ENCODE data around the gene FKBP11. TPM values are rescaled to one million over a fixed set of nuclear protein-coding genes. Genes with fewer than 3 reads are reported as not detected.

Gene FKBP11
- total and polyA plus RNA-seq, 2 donors (not counting 3 experiments of a cell fraction or from before 2014, with no cell fraction given): 74.2 to 81.2 TPM

GRCh38 chr12:48946205-48946604 lies 20.9 kb upstream of the FKBP11 start:
- no peak overlapping the region for H2AFZ ChIP-seq (ENCODE audit: low read depth, low read length)
- CTCF ChIA-PET: interaction anchor here (0.8 to 2.8 kb wide), 4 partner anchors 10 to 93 kb away, joined by 4 to 9 read pairs (median 5); no protein-coding TSS in a partner anchor
- POLR2A ChIA-PET: no interaction called here
- no peaks in the 10 kb centered on the region for H3K27me3 ChIP-seq (ENCODE audit: control insufficient read depth in 2 of 2, insufficient read depth in 2 of 2, low read length in 2 of 2)
- H3K27ac ChIP-seq (ENCODE audit: insufficient read depth, low read depth, low read length): no peak overlapping the region
- DNase-seq (ENCODE audit: low read depth, low spot score) (no peak), FAIRE-seq (no peak)
- peaks cover 6 to 7% of the 10 kb centered on the region in 2 experiments for H3K36me3 ChIP-seq (ENCODE audit: control insufficient read depth in 2 of 2, extremely low read depth in 1 of 2, insufficient read depth in 2 of 2, low read length in 2 of 2)
- peaks cover 14% of the 10 kb centered on the region for H4K20me1 ChIP-seq (replicated peaks; ENCODE audit: control insufficient read depth, extremely low read depth, insufficient read depth, low read length)
- no peak overlapping the region for H3K4me3 ChIP-seq (replicated peaks in 1 of 3; ENCODE audit: insufficient read depth in 1 of 3, low read depth in 1 of 3, low read length in 3 of 3)
- peaks cover 67% of the 10 kb centered on the region for H3K79me2 ChIP-seq (ENCODE audit: control insufficient read depth, insufficient read depth, low read length)
- no peaks in the 10 kb centered on the region for H3K9me1 ChIP-seq (replicated peaks; ENCODE audit: control insufficient read depth, extremely low read depth, insufficient read depth, low read length)
- H3K9me3 ChIP-seq (replicated peaks; ENCODE audit: control insufficient read depth, insufficient read depth, low read length): no peaks in the 10 kb centered on the region
- dilution Hi-C loops (cut with MboI; ENCODE audit: extremely low pct_ligation_motif_present, low sequenced_read_pairs): no loop called here
- H3K4me2 ChIP-seq (ENCODE audit: insufficient read depth, low read length): no peak overlapping the region
- H3K9ac ChIP-seq (replicated peaks; ENCODE audit: extremely low read depth, insufficient read depth, low read length): no peak overlapping the region
- no peak for TF ChIP-seq JUN (IDR thresholded peaks at IDR 0.05; ENCODE audit: borderline replicate concordance, insufficient read depth, insufficient read length, low read depth)
- TF ChIP-seq CTCF (IDR thresholded peaks at IDR 0.05; ENCODE audit: extremely low read depth in 1 of 2, insufficient read depth in 1 of 2, low read depth in 1 of 2, low read length in 2 of 2): no peak
- TF ChIP-seq EZH2 (IDR thresholded peaks at IDR 0.05; ENCODE audit: borderline replicate concordance, low read depth, low read length, severe bottlenecking): no peak
- TF ChIP-seq POLR2A (IDR thresholded peaks at IDR 0.05; ENCODE audit: low read depth, low read length): no peak
- no peak for TF ChIP-seq GATA2 (IDR thresholded peaks at IDR 0.05; ENCODE audit: insufficient read depth, insufficient read length, low read depth, low read length)
- TF ChIP-seq POLR2AphosphoS5 (IDR thresholded peaks at IDR 0.05; ENCODE audit: insufficient read depth, low read depth, low read length): no peak
- TF ChIP-seq FOS (IDR thresholded peaks at IDR 0.05; ENCODE audit: borderline replicate concordance, insufficient read depth, low read length): no peak
- TF ChIP-seq MYC (IDR thresholded peaks at IDR 0.05; ENCODE audit: low read depth, low read length): no peak
- TF ChIP-seq MAX (IDR thresholded peaks at IDR 0.05; ENCODE audit: insufficient read depth, insufficient read length): no peak
- no TSS peak for BruUV-seq (replicated peaks)
- intact Hi-C loops (cut with micrococcal nuclease): no loop called here
- H3K4me1 ChIP-seq (ENCODE audit: control insufficient read depth, extremely low read depth, insufficient read depth, low read length): no peaks in the 10 kb centered on the region
